Hematopoietic multipotent progenitor cell (in vitro differentiated cells): ENCODE measurements around the gene TMEM185A. TPM values are rescaled to one million over a fixed set of nuclear protein-coding genes. Genes with fewer than 3 reads are reported as not detected.
A peak's percentile ranks its signal among the peaks of the same experiment; 100 is the strongest.
"Not testable (repeated sequence)": the region's sequence is repeated elsewhere in the genome, so short reads cannot be mapped to it uniquely, and the experiment has no call there.

ENCODE experiments used
- DNase-seq, 3 donors: peaks; one replicate each; pipeline ENCODE4 v3.0.0-alpha.2; 2011 to 2015; ENCODE audit warnings: low read depth in 2 of 3, low spot score in 2 of 3
- total RNA-seq: library from RNA; depleted of rRNA; stranded (reverse); fragments of >200 nt; gene quantifications from one replicate; pipeline ENCODE4 v1.2.3, GENCODE V29; 2012

Gene TMEM185A
- 26.9 TPM for total RNA-seq

DNA sequence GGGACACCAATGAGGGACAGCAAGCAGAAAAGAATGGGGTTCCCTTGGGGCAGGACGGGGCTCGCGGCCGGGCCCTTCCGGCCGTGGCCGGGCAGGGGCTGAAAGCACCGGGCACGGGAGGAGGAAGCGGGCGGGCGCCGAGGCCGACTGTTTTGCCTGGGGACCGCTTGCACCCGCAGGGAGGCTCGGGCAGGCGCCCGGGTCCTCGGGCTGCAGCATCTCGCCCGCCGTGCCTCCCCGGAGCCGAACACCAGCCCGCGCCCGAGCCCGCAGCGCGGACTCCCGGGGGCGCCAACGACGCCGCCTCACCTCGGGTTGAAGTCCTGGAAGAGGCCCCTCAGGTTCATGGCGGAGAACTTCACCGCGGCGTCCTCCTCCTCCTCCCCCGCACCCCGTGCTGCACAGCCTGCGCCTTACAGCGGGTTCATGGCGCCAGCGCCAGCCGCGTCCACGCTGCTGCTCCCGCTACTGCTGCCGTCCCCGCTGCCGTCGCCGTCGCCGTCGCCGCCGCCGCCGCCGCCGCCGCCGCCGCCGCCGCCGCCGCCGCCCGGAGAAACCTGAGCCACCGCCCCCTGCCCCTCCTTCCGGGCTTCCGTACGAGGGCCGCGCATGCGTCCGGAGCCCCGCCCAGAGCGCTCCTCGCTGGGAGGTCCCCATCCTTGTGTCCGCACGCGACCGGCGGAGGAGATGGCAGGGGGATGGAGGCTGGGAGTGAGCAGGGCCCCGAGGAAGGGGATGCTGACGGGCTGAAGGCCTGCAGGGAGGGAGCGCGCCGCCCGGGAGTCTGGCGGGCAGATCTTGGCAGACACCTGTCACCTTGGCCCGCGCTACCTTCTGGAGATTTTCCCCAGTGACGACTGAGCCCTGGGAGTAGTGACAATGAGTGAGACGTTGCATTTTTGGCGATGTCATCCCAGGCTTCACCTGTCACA is at the start of gene TMEM185A:
Gene TMEM185A, minus strand, starts transcription at position 559 of the 932 bp plus-strand sequence. Its CDS starts 212 bp downstream, at position 347.
- peak; percentile 51 to 70 (median 67) for DNase-seq

DNA sequence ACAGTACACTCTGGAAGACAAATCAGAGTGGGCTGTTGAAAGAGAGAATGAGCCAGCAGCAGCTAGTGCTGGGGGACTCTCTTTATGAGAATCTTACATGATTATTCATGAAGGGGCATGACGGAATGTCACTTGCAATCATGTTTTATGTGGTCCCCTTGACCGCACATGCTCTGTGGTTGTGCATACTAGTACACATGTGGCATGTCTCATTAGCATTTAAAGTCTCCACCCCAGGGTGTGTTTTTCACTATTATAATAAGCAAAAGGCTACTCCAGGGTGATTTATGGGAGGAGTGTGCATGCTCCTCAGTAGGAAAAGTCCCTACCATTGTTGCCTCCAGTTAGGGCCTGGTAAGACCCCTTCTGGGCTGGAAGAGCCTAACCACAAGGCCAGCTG is 49.6 kb upstream of the TMEM185A start:
- no peak for DNase-seq

DNA sequence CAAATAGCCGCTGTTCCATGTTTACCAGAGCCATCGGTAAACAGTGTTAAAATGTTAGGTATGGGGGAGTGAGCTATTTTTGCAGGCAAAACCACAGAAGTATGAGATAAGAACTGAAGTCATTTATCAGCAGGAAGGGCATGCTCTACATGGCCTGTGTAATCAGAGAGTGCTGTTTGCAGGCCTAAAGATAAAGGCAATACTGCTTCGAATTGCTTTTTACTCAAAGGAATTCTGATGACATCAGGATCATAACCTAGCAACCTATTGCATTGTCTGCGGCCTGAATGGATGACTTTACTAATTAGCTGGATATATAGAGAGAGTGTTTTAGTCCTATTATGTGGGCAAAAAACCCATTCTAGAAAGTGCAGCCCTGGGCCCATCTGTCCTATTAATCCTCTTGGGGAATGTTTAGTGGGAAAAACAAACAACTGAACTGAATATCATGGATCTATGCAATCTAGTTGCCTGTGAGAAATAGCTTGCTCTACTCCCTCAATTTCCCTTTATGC is 47.6 kb upstream of the TMEM185A start:
- not testable (repeated sequence) for DNase-seq

DNA sequence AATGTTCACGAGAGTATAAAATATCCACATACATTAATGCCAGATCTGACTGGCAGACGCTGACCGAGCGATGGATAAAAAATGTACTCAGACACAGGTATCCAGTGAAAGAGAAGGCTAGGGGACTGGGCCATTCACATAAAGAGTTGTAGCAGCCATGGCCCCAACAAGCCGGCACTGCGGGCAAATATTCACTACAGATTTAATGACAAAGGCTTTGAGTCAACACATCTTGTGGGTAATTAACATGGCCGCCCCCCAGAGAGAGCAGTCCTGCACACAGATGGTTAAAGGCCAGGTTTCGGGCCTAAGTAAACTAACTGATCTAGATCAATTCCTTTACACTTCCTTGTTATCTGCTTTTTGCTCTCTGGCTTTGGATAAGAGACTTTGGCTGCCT is 44.0 kb upstream of the TMEM185A start:
- not testable (repeated sequence) for DNase-seq

DNA sequence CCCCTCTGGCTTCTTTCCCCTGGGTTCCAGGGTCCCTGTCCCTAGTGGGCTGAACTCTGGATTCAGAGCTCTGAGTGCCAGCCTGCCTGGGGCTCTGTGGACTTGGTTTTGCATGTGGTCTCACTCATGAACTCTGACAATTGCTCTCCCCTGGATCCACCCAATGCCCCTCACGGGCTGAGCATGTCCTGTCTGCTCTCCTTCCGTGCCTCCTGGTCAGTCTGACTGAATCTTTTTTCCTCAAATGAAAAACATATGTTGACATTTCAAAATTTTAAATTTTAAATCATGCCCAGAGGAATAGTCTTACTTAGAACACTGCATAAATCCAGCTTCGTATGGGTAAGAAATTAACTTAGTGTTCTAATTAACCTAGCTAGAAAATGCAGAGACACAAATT is 43.5 kb upstream of the TMEM185A start:
- DNase-seq = not testable (repeated sequence)

DNA sequence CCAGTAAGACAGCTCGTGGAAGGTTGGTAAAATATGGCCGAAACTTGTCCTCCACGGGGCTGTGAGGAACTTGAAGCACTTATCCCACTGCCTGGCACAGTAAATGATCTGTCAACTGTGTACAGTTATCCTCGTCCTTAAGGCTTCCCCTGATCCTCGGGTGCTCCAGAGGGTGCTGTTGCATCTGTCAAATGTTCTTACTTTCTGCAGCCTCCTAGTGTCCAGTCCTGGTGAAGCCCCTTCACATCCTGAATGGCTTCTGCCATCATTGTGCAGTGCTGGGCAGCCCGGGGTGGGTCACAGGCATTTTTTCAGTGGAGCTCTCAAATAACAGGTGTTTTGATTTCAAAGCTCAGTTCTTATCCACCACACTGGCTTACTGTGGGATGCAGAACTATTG is 29.0 kb upstream of the TMEM185A start:
- not testable (repeated sequence) for DNase-seq

DNA sequence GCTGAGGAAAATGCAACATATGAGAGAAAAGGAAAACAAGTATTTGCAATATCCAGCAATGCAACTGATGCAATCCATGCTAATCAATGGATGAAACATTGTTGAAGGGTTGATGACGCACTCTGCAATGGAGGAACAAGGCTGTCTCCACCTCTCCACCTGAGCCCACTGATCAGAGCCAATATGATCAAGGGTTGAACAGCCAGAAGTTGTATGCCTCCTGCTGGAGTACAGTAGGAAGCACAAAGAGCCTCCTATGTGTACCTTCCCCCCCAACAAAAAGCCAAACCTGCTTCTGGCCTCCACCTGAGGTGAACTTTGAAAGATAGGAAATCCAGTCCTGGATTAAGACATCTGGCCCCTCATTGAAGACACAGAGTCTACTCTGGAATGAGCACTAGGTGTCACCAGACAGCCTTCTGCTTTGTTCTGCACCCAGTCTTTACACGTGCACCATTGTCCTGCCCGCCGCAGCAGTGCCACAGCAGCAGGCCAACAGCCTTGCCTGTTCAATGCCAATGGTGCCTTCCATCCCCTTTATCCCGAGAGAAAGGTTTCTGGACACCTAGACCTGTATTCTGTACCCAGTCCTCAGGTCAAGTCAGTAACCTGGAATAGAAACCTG is 24.8 kb upstream of the TMEM185A start:
- not testable (repeated sequence) for DNase-seq

DNA sequence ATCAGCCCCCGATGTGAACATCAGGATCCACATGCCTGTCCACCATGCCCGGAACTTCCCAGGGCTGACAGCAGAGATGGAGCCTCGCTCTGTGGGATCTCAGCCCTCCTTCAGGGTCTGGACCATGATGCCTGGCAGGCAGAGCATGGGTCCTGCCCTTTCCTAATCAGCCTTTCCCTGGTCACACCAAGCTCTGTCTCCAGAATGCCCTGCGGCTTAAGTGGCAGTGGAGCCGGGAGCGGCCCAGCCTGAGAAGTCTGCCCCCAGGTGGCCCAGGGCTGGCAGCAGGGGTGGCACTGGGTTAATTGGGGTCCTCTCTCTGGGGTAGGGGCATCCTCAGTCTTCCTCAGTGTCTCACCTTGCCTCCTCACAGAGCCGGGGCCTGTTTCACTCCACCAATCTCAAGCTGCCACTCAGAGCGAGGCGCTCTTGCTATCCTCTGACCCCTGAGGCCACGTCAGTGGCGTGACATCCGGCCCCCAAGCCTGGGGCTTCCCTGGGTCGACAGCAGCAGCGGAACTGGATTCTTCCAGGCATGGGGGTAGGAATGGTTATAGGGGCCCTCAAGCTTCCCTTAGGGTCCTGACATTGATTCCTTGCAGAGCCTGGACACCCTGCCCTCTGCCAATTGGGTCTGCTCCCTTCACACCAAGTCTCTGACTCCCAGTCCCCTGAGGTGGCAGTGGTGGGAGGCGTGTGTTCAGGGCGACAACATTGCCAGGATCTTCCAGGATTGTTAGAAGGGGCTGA is 20.8 kb upstream of the TMEM185A start:
- no peak for DNase-seq

DNA sequence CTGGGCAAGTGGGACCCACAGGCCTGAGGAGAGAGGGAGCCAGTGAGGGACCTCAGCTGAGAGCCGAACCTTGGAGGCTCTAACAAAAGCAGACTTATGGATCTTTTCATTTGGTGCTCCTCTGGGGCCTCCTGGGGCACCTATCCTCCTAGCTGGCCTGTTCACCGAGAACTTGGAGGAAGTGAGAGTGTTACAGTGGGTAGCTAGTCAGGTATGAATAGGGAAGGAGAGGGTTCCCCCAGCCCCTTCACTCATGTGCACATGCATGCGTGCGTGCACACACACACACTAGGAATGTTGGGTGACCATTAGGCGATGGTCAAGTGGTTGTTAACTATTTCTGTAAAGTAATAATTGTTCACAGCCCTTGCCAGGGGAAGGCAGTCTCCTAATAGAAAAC is 18.6 kb upstream of the TMEM185A start:
- no peak for DNase-seq

DNA sequence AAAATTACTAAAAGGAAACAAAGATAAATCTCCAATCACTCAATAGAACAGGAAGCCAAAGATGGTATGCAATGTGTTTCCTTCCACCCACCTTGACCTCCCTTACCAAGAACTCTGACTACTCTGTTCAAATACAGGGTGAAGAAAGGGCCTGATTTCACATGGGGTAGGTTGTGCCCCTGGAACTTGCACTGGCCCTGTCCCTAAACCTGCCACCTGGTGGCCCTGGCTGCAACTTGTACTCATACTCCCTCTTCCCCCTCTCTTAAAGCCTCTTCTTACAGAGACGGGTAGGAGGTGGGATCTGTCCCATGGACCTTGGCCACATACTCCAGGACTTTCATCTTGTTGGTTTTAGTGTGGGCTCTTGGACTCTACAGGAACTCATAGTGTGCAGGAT is 17.3 kb upstream of the TMEM185A start:
- DNase-seq = peak in 1 of 3 donors; percentile 0

DNA sequence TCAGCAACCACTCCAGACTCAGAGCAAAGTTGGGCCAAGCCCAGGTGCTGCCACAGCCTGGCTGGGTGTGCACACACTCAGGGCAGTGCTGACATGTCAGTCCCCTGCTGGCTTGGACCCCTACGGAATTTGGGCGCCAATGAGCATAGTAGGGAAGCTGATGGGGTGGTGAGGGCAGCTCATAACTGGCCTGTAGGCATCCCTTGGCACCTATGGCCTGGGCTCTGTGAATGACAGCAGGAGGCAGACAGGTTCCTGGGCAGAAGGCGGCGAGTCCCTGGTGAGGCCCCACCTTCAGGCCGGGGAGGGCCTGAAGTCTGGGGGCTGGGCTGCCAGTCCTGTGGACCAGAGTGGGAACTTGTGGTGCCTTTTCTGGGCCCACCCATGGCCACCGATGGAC is 15.9 kb upstream of the TMEM185A start:
- no peak for DNase-seq

DNA sequence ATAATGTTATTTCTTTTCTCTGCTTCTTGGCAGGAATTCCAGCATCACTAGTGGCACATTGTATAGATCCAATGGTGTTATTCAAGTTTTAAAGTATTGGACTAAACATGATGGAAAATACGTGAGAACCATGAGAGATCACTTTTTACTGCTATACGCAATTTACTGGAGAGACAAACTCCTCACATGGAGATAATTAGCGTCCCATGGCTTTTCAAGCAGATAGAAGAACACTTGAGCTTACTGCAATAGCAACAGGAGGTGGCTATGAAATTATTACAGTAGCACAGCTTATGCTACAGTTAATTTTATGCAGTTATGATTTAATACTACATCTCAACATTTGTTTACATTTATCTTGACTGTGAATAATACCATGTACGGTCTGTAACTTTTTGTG is 11.9 kb upstream of the TMEM185A start:
- no peak for DNase-seq

DNA sequence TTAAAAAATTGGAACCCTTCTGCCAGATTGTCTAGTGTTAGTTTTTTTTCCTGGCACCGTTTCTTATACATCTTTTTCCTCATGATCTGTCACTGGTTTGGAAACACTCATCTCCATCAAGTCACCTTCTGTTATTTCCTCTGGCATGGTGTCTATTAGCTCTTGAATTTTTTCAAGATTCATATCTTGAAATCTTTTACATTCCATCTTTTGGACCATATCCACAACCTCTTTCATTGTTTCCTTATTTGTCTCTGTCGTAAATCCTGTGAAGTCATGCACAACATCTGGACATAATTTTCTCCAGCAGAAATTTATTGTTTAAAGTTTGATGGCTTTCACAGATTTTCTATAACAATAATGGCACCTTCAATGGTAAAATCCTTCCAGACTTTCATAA is 10.2 kb upstream of the TMEM185A start:
- DNase-seq = no peak

DNA sequence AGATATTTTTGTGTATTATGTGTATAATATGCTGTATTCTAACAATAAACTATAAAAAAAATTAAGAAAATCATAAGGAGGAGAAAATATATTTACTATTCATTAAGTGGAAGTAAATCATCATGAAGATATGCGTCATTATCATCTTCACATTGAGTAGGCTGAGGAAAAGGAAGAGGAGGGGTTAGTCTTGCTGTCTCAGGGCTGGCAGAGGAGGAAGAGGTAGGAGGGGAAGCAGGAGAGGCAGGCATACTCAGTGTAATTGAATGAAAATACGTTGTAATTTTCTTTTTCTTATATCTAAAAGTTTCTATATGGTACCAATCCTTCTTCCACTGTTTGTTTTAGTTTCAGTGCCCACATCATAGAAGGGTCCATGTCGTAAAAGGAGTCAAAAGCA is 9.8 kb upstream of the TMEM185A start:
- DNase-seq = no peak

DNA sequence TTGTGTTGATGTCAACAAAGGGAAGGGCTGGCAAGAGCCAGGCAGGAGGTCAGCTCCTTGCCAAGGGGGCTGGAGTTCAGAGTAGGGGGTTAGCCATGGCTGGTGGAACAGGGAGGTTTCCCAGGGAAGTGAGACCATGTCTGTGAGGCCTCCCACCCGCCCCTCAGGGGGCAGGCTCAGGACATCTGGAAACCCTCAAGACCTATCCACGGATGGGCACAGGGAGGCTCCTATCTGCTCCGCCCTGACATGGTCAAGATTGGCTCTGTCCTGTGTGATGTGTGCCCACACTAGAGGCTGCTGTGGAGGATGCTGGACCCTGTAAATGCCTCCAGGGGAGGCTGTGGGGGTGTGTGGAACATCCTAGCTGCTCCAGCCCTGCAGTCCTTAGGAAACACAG is 8.0 kb upstream of the TMEM185A start:
- no peak for DNase-seq

DNA sequence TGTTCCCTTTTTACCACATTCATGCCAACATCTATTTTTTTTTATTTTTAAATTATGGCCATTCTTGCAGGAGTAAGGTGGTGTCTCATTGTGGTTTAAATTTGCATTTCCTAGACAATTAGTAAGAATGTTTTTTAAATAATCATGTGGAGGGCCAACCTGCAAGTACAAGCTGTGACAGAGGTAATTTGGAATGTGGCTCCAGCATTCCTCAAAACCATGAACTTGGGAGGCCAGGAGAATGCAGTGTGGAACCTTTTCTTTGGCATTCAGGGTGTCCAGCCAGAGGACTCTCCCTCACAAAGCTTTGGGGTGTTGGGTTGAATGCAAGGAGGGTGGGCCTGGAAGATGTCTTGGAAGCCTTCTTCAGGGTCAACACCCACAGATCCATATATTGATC is 7.3 kb upstream of the TMEM185A start:
- DNase-seq = no peak

DNA sequence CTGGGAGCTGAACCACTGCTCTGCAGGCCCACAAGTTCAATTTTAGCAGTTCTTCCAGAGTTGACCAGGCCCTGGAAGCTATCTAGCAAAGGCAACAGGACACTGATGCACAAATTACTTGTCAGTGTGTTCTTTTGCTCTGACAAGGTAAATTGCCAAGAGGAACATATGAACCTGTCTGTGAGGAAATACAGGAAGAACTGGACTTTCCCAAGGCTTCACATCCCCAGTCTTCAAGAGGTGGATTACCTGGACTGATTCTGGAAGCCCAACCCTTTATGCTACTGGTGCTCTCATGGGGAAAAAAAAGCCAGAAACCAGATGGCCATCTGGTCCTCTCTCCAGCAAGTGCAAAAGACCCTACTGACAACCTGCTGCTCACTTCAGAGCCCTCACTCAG is 1.9 kb upstream of the TMEM185A start:
- DNase-seq = no peak

DNA sequence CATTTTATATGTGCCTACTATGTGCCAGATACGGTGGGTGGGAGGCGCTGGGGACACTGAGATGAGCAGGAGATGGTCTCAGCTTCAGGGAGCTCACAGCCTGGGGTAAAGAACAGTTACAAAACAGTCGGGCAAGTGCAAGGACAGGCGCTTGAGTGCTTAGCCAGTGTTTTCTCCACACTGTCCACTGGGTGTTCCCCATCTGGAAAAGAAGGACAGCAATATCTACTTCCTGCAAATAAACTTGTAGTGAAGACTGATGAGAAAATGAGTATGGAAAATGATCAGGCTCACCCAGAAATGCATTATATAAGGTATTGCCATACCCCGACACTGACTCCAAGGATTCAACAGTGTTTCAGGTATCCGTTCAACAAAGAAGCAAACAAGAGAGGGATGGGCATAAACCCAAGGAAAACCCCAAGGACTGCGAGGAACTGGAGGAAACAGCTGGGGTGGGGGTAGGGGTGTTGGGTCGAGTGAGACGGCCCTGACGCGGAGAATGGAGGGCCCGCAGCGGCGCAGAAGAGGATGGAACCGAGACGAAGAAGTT is 835 bp downstream of the TMEM185A start:
- DNase-seq = peak in 2 of 3 donors; percentile 12 to 55

DNA sequence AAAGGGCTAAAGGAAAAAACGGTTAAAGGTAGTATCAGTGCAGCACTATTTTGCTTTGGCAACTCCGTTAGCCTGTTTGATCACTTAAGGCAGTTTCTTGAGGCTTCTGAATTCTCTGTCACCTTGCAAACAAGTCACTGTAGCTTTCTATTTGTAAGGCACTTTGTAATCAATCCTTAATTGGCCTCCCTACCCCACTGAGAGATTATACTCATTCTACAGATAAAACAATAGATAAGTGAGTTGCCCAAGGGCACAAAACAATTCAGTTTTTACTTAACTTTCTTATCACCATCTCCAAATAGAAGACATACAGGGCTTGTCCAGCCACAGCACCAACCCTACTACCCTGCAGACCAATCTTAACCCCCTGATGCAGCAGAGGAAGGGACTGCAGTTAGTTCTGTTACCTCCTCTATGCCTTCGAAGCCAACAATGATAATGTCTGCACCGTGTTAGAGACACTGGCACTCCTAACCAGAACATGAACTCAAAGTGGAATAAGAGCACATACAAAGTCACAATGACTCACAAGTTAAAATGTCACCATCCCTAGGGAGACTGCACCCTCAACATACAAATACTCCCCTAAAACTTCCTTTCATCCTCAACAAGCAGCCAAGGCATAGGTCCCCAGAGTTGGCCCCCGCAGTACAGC is 1.7 kb downstream of the TMEM185A start:
- no peak for DNase-seq

DNA sequence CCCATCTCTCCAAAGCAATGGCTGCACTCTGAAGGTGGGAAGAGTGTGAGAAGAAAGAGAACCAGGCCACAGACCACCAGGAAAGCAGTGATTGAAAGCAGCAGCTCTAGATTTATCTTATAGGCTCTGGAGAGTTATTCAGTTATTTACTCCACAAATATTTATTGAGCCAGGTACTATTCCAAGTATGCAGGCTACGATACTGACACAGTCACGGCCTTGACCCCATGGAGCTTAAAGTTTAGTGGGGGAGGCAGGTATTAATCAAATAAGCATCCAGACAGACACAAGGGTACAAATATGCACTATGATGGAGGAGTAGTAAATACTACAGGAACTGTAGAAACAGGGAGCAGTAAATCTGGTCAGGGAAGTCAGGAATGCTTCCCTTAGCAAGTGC is 2.8 kb downstream of the TMEM185A start:
- DNase-seq = no peak
